Measurements from ENCODE around the gene MRPS25. TPM values are rescaled to one million over a fixed set of nuclear protein-coding genes. Genes with fewer than 3 reads are reported as not detected.

The MRPS25 gene
- total and polyA plus RNA-seq, 2 donors (not counting 3 experiments of a cell fraction or from before 2014, with no cell fraction given): 32.5 to 68.7 TPM

- H3K79me2 ChIP-seq (ENCODE audit: control insufficient read depth, insufficient read depth, low read length): no peaks in the 10 kb centered on the region
- no peaks in the 10 kb centered on the region for H3K9me3 ChIP-seq (replicated peaks; ENCODE audit: control insufficient read depth, insufficient read depth, low read length)
- DNase-seq (ENCODE audit: low read depth, low spot score): no peak
- dilution Hi-C loops (cut with MboI; ENCODE audit: extremely low pct_ligation_motif_present, low sequenced_read_pairs) (no loop called here), intact Hi-C loops (cut with micrococcal nuclease) (no loop called here)
- ChIA-PET CTCF (interaction anchor here (1.6 kb wide), 1 partner anchor 22 kb away, joined by 5 read pairs; no protein-coding TSS in a partner anchor), POLR2A (no interaction called here)
- H3K4me2 ChIP-seq (ENCODE audit: insufficient read depth, low read length): no peak overlapping the region
- H4K20me1 ChIP-seq (replicated peaks; ENCODE audit: control insufficient read depth, extremely low read depth, insufficient read depth, low read length): no peaks in the 10 kb centered on the region
- peaks cover 18 to 44% of the 10 kb centered on the region in 2 experiments for H3K36me3 ChIP-seq (ENCODE audit: control insufficient read depth in 2 of 2, extremely low read depth in 1 of 2, insufficient read depth in 2 of 2, low read length in 2 of 2)
- no peak overlapping the region for H2AFZ ChIP-seq (ENCODE audit: low read depth, low read length)
- no peak overlapping the region for H3K4me3 ChIP-seq (replicated peaks in 1 of 3; ENCODE audit: insufficient read depth in 1 of 3, low read depth in 1 of 3, low read length in 3 of 3)
- TF ChIP-seq MAX (IDR thresholded peaks at IDR 0.05; ENCODE audit: insufficient read depth, insufficient read length): no peak
- no peak for TF ChIP-seq CTCF (IDR thresholded peaks at IDR 0.05; ENCODE audit: extremely low read depth in 1 of 2, insufficient read depth in 1 of 2, low read depth in 1 of 2, low read length in 2 of 2)
- no peak for TF ChIP-seq MYC (IDR thresholded peaks at IDR 0.05; ENCODE audit: low read depth, low read length)
- TF ChIP-seq FOS (IDR thresholded peaks at IDR 0.05; ENCODE audit: borderline replicate concordance, insufficient read depth, low read length): no peak
- TF ChIP-seq JUN (IDR thresholded peaks at IDR 0.05; ENCODE audit: borderline replicate concordance, insufficient read depth, insufficient read length, low read depth): no peak
- no peak for TF ChIP-seq POLR2AphosphoS5 (IDR thresholded peaks at IDR 0.05; ENCODE audit: insufficient read depth, low read depth, low read length)
- no peak for TF ChIP-seq POLR2A (IDR thresholded peaks at IDR 0.05; ENCODE audit: low read depth, low read length)
- TF ChIP-seq GATA2 (IDR thresholded peaks at IDR 0.05; ENCODE audit: insufficient read depth, insufficient read length, low read depth, low read length): no peak
- TF ChIP-seq EZH2 (IDR thresholded peaks at IDR 0.05; ENCODE audit: borderline replicate concordance, low read depth, low read length, severe bottlenecking): no peak
- H3K9ac ChIP-seq (replicated peaks; ENCODE audit: extremely low read depth, insufficient read depth, low read length): no peak overlapping the region
- FAIRE-seq: no peak
- H3K27me3 ChIP-seq (ENCODE audit: control insufficient read depth in 2 of 2, insufficient read depth in 2 of 2, low read length in 2 of 2): no peaks in the 10 kb centered on the region
- BruUV-seq (replicated peaks): no TSS peak
- no peaks in the 10 kb centered on the region for H3K9me1 ChIP-seq (replicated peaks; ENCODE audit: control insufficient read depth, extremely low read depth, insufficient read depth, low read length)
- H3K27ac ChIP-seq (ENCODE audit: insufficient read depth, low read depth, low read length): no peak overlapping the region
- no peaks in the 10 kb centered on the region for H3K4me1 ChIP-seq (ENCODE audit: control insufficient read depth, extremely low read depth, insufficient read depth, low read length)
These were observed 35.5 kb downstream of the MRPS25 start for GRCh38 chr3:15029625-15030024.

All from endothelial cell of umbilical vein (primary cell).